Endothelial cell of umbilical vein (primary cell): ENCODE data around the gene FBXL13. TPM values are rescaled to one million over a fixed set of nuclear protein-coding genes. Genes with fewer than 3 reads are reported as not detected.

ENCODE experiments used
- BruUV-seq: library from RNA; stranded (reverse); fragments of 400-500 nt; replicated peaks from 2 replicates; lab custom pipeline; 2021; lab: Mats Ljungman, UMichigan
- CTCF ChIA-PET: fragments of 300-600, 350-600 bp; sonication (Branson Sonifier 250); formaldehyde crosslinking; loops from one replicate; lab custom pipeline; 2021; ENCODE audit warnings: antibody characterized with exemption, inconsistent platforms; lab: Charles Lee
- POLR2A ChIA-PET: fragments of 300-600, 350-600 bp; sonication (Branson Sonifier 250); formaldehyde crosslinking; loops from one replicate; lab custom pipeline; 2021; ENCODE audit warnings: antibody characterized with exemption, inconsistent platforms; lab: Charles Lee
- DNase-seq: peaks from one replicate; pipeline ENCODE4 v3.0.0-alpha.2; 2011; ENCODE audit warnings: low read depth, low spot score
- FAIRE-seq: peaks from 2 replicates; lab custom pipeline; 2011; peaks lifted over from hg19 to GRCh38; lab: Jason Lieb, UNC
- H2AFZ ChIP-seq: 2 replicates; pipeline ENCODE4 v1.6.0; 2012; ENCODE audit warnings: low read depth, low read length, control low read depth, inconsistent platforms
- H3K27ac ChIP-seq: 2 replicates; pipeline ENCODE4 v1.5.1; 2011; ENCODE audit warnings: low read depth, mild to moderate bottlenecking, control low read depth, low read length, moderate library complexity; ENCODE audit not compliant: insufficient read depth
- H3K27me3 ChIP-seq, 2 experiments: 2 replicates each; pipeline versions ENCODE4 v1.6.0 to v1.6.1; 2011; ENCODE audit warnings: low read length in 2 of 2, mixed read lengths in 1 of 2; ENCODE audit not compliant: control insufficient read depth in 2 of 2, insufficient read depth in 2 of 2
- H3K36me3 ChIP-seq, 2 experiments: 2 replicates in 1 of 2; 3 replicates in 1 of 2; pipeline ENCODE4 v1.5.1; 2011; ENCODE audit warnings: low read length in 2 of 2, mild to moderate bottlenecking in 1 of 2, moderate library complexity in 1 of 2; ENCODE audit not compliant: control insufficient read depth in 2 of 2, insufficient read depth in 2 of 2; ENCODE audit errors: extremely low read depth in 1 of 2
- H3K4me1 ChIP-seq: 3 replicates; pipeline ENCODE4 v1.5.1; 2011; ENCODE audit warnings: mild to moderate bottlenecking, low read length; ENCODE audit not compliant: control insufficient read depth, insufficient read depth; ENCODE audit errors: extremely low read depth
- H3K4me2 ChIP-seq: 2 replicates; pipeline ENCODE4 v1.6.1; 2011; ENCODE audit warnings: low read length, control low read depth, mixed read lengths; ENCODE audit not compliant: insufficient read depth
- H3K4me3 ChIP-seq, 3 experiments: fragments of 200-600 bp in 1 of 3; sonication (generic), shearing (Covaris generic) in 1 of 3; replicated peaks in 1 of 3; 2 replicates each; pipeline ENCODE4 v1.5.1; 2011 to 2016; ENCODE audit warnings: control low read depth in 3 of 3, low read length in 3 of 3, mild to moderate bottlenecking in 2 of 3, inconsistent platforms in 1 of 3, low read depth in 1 of 3, moderate library complexity in 1 of 3; ENCODE audit not compliant: insufficient read depth in 1 of 3
- H3K79me2 ChIP-seq: 2 replicates; pipeline ENCODE4 v1.6.0; 2012; ENCODE audit warnings: low read length, inconsistent platforms; ENCODE audit not compliant: control insufficient read depth, insufficient read depth
- H3K9ac ChIP-seq: replicated peaks from 2 replicates; pipeline ENCODE3; 2011; ENCODE audit warnings: low read length, control low read depth; ENCODE audit not compliant: insufficient read depth; ENCODE audit errors: extremely low read depth
- H3K9me1 ChIP-seq: replicated peaks from 3 replicates; pipeline ENCODE4 v1.6.0; 2011; ENCODE audit warnings: mild to moderate bottlenecking, low read length; ENCODE audit not compliant: control insufficient read depth, insufficient read depth; ENCODE audit errors: extremely low read depth
- H3K9me3 ChIP-seq: replicated peaks from 2 replicates; pipeline ENCODE4 v1.5.1; 2012; ENCODE audit warnings: low read length, inconsistent platforms; ENCODE audit not compliant: control insufficient read depth, insufficient read depth
- H4K20me1 ChIP-seq: replicated peaks from 2 replicates; pipeline ENCODE3; 2011; ENCODE audit warnings: mild to moderate bottlenecking, low read length; ENCODE audit not compliant: control insufficient read depth, insufficient read depth; ENCODE audit errors: extremely low read depth
- EZH2 ChIP-seq: IDR thresholded peaks from 2 replicates; pipeline ENCODE4 v1.6.1; 2012; ENCODE audit warnings: borderline replicate concordance, low read depth, mild to moderate bottlenecking, moderate library complexity, low read length, inconsistent platforms; ENCODE audit not compliant: severe bottlenecking
- FOS ChIP-seq: IDR thresholded peaks from 2 replicates; pipeline ENCODE4 v1.6.1; 2011; ENCODE audit warnings: mild to moderate bottlenecking, low read length, moderate library complexity, borderline replicate concordance; ENCODE audit not compliant: insufficient read depth
- GATA2 ChIP-seq: IDR thresholded peaks from 2 replicates; pipeline ENCODE4 v1.7.0; 2011; ENCODE audit warnings: low read depth, mild to moderate bottlenecking, moderate library complexity, mixed read lengths, low read length; ENCODE audit not compliant: insufficient read length, insufficient read depth
- JUN ChIP-seq: IDR thresholded peaks from 2 replicates; pipeline ENCODE4 v1.6.1; 2011; ENCODE audit warnings: borderline replicate concordance, low read depth; ENCODE audit not compliant: insufficient read length, insufficient read depth
- MAX ChIP-seq: IDR thresholded peaks from 2 replicates; pipeline ENCODE4 v1.6.1; 2011; ENCODE audit not compliant: insufficient read depth, insufficient read length
- MYC ChIP-seq: IDR thresholded peaks from one replicate; pipeline ENCODE4 v1.6.1; 2011; ENCODE audit warnings: mild to moderate bottlenecking, low read depth, low read length
- POLR2A ChIP-seq: IDR thresholded peaks from 2 replicates; pipeline ENCODE4 v1.6.1; 2012; ENCODE audit warnings: low read depth, mild to moderate bottlenecking, control low read depth, low read length
- POLR2AphosphoS5 ChIP-seq: IDR thresholded peaks from 2 replicates; pipeline ENCODE4 v1.6.1; 2012; ENCODE audit warnings: low read depth, mild to moderate bottlenecking, control low read depth, low read length, moderate library complexity; ENCODE audit not compliant: insufficient read depth
- dilution Hi-C: fragments of 300-500 bp; cut with MboI; formaldehyde crosslinking; loops from one replicate; pipeline ENCODE4 v1.15.0; 2019; ENCODE audit warnings: low sequenced_read_pairs; ENCODE audit not compliant: extremely low pct_ligation_motif_present
- intact Hi-C: fragments of 100-400 bp; cut with micrococcal nuclease; formaldehyde crosslinking; loops from one replicate; pipeline ENCODE4 v1.10.0; 2022
- polyA plus RNA-seq, 4 experiments: library from polyadenylated mRNA; depleted of rRNA in 3 of 4; stranded (reverse) in 3 of 4; unstranded in 1 of 4; fragments of >200 nt; gene quantifications; 2 replicates each; pipeline versions ENCODE4 v1.2.1 to v1.2.3, GENCODE V29; 2011 to 2012; ENCODE audit warnings: missing spikeins in 1 of 4
- total RNA-seq: library from RNA; stranded (reverse); gene quantifications from 2 replicates; pipeline ENCODE4 v1.2.3, GENCODE V29; 2021
- TF ChIP-seq, protein P1 (sequence below), 2 donors: IDR thresholded peaks; 1 replicate in 1 of 2; 2 replicates in 1 of 2; pipeline ENCODE4 v1.5.1; 2011; ENCODE audit warnings: low read length in 2 of 2, mild to moderate bottlenecking in 2 of 2, moderate library complexity in 2 of 2, control low read depth in 1 of 2, inconsistent platforms in 1 of 2, low read depth in 1 of 2; ENCODE audit not compliant: insufficient read depth in 1 of 2; ENCODE audit errors: extremely low read depth in 1 of 2

The FBXL13 gene
- total and polyA plus RNA-seq, 2 donors (not counting 3 experiments of a cell fraction or from before 2014, with no cell fraction given): 3.9 to 4.6 TPM

DNA sequence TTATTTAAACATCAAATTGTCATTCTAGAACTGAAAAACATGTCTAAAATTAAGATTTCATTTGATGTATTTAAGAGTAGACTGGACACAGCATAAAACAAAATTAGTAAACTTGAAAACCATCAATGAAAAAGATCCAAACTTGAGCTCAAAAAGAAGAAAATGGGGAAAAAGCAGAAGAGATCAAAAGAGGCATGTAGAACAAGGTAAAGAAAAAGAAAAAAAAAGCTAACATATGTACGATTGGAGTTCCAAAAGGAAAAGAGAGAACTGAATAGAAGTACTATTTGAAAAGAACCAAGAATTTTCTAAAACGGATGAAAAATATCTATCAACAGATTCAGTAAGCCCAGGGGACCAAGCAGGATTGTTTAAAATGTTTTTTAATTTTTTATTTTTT lies 3.6 kb downstream of the FBXL13 start:
- H2AFZ ChIP-seq: no peak overlapping the region
- dilution Hi-C loops: no loop called here
- DNase-seq: no peak
- no peak overlapping the region for H3K4me2 ChIP-seq
- no peaks in the 10 kb centered on the region for H3K27me3 ChIP-seq
- H3K9ac ChIP-seq: no peak overlapping the region
- POLR2A ChIA-PET: no interaction called here
- no peaks in the 10 kb centered on the region for H3K9me1 ChIP-seq
- H3K9me3 ChIP-seq: no peaks in the 10 kb centered on the region
- H3K27ac ChIP-seq: no peak overlapping the region
- H3K4me1 ChIP-seq: peaks cover 14% of the 10 kb centered on the region
- H3K36me3 ChIP-seq: no peaks in the 10 kb centered on the region
- no peaks in the 10 kb centered on the region for H4K20me1 ChIP-seq
- CTCF ChIA-PET: interaction anchor here (1.5 kb wide), 1 partner anchor 9 kb away, joined by 14 read pairs; no protein-coding TSS in a partner anchor
- TF ChIP-seq POLR2AphosphoS5 (no peak), POLR2A (no peak), GATA2 (no peak), MAX (no peak), MYC (no peak), FOS (no peak), JUN (no peak), EZH2 (no peak)
- TF ChIP-seq, protein P1, sequence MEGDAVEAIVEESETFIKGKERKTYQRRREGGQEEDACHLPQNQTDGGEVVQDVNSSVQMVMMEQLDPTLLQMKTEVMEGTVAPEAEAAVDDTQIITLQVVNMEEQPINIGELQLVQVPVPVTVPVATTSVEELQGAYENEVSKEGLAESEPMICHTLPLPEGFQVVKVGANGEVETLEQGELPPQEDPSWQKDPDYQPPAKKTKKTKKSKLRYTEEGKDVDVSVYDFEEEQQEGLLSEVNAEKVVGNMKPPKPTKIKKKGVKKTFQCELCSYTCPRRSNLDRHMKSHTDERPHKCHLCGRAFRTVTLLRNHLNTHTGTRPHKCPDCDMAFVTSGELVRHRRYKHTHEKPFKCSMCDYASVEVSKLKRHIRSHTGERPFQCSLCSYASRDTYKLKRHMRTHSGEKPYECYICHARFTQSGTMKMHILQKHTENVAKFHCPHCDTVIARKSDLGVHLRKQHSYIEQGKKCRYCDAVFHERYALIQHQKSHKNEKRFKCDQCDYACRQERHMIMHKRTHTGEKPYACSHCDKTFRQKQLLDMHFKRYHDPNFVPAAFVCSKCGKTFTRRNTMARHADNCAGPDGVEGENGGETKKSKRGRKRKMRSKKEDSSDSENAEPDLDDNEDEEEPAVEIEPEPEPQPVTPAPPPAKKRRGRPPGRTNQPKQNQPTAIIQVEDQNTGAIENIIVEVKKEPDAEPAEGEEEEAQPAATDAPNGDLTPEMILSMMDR (IDR thresholded peaks at IDR 0.05; ENCODE audit: extremely low read depth in 1 of 2, insufficient read depth in 1 of 2, low read depth in 1 of 2, low read length in 2 of 2): no peak
- FAIRE-seq: no peak
- no peak overlapping the region for H3K4me3 ChIP-seq
- H3K79me2 ChIP-seq: peaks cover 7% of the 10 kb centered on the region
- no TSS peak for BruUV-seq
- intact Hi-C loops: loop anchor here (5.0 kb wide), 1 partner anchor 324 kb away; the partner anchor contains the start of gene FAM185A
